GM21515 (cell line): ENCODE data around the gene STARD10.
A peak's percentile ranks its signal among the peaks of the same experiment; 100 is the strongest.
"Not testable (repeated sequence)": the region's sequence is repeated elsewhere in the genome, so short reads cannot be mapped to it uniquely, and the experiment has no call there.

Source experiments
- ATAC-seq: cut with Tn5 transposase; IDR thresholded peaks from one replicate; pipeline ENCODE4 v1.9.1; 2021; ENCODE audit not compliant: unreplicated experiment

STARD10 gene, protein sequence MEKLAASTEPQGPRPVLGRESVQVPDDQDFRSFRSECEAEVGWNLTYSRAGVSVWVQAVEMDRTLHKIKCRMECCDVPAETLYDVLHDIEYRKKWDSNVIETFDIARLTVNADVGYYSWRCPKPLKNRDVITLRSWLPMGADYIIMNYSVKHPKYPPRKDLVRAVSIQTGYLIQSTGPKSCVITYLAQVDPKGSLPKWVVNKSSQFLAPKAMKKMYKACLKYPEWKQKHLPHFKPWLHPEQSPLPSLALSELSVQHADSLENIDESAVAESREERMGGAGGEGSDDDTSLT

DNA sequence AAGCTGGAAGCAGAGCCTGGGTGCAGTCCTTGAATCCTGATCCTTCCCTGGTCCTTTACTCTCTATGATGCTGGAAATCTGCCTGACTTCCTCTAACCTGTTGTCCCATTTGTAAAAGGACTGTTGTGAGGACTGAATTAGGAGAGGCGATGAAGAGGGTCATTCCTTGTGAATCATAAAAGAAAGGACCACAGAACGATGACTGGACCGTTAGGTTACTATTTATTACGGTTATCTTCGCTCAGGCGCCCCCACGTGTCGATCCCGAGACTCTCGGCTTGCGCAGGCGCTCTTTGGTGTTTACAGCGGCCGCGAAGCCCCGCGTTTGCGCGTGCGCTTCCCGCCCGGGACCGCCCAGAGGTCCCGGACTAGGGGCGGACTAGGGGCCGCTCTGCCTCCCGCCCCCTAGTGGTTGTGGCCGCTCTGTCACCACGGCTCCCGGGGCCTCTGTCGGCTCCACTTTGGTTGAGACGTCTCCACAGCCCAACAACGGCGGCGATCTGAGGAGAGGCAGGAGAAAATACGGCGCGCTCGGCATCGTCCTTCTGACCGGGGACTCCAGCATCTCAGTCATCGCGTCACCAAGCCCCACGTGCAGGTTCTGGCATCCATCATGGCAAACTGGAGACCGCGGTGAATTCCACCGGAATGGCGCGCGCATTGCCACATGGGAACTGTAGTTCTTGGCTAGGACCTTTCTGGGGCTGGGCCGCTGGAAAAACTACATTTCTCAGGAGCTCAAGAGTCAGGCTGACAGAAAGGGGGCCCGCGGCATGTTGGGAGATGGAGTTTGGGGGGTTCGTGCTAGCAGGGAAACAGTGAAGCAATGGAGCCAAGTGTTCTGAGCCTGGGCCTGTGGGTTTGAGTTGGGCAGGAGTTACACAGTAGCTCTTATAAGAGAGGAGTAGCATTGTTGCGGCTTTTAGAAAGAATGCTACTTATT lies at the start of gene STARD10:
STARD10 (minus strand) TSS at position 623 of the 943 bp plus-strand sequence. CDS start 12,866 bp downstream, outside the sequence.
- peak; percentile 78 for ATAC-seq

DNA sequence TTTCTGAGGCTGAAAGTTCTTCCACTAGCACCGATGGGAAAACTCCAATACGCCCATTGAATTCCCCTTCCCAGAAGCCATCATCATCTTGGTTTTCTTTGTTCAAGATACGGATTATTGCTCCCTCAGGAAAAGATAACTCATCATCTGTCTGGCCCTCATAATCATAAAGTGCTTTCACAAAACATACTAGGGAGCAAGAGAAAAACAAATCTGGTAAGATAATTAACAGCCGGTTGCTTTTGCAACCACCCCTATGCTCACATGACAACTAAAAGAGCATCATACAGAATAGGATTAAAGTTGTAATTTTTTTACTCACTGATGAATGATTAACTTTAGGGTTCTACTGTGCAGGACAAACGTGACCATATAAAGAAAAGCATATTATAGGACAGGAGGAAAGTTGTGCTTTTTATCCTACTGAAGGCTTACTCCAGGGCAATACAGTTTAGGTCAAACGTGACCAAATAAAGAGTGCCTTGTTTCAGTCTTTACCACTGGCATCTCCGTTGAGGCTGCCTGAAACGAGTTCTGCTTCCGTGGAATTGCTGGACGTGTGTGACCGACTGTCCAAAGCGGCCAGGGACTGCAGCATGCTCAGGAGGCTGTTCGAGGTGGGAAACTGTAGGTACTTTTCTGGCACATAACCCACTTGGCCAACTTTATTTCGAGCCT lies 48.9 kb upstream of the STARD10 start:
- ATAC-seq = no peak

DNA sequence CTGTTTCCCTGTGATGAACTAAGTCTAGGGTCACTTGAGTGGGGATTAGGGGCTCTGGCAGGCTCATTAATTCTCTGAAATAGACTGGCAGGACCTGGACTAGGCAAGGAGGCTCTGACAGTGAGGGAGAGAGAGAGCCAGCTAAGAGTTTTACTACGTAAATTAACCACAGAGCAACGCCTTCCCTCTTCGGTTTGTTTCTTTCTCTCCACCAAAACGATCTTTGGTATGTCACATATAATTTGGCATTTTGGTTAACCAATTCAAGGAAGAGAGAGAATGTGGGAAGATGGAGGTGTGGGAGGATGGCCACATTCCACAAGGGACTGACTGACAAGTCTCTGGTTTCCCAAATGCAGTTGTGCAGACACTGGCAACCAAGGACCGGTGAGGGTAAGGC lies 48.3 kb upstream of the STARD10 start:
- ATAC-seq = no peak

DNA sequence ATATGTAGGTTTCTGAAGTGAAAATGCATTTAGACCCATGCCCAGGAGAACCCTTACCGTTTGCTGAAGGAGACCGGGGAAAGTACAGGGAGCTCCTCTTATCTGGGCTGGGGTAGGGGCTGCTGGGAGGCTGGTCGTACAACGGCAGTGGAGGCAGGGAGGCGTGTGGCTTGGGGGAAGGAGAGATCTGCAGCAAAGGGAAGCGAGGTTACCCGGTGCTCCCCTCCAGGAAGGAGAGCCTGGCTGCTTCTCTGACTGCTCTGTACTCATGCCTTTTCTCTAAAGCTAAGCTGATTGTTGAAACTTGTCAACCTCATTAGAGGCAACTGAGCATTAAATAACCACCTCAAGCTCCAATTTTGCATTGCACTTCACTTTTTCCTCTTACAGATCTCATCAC lies 47.5 kb upstream of the STARD10 start:
- ATAC-seq = no peak

DNA sequence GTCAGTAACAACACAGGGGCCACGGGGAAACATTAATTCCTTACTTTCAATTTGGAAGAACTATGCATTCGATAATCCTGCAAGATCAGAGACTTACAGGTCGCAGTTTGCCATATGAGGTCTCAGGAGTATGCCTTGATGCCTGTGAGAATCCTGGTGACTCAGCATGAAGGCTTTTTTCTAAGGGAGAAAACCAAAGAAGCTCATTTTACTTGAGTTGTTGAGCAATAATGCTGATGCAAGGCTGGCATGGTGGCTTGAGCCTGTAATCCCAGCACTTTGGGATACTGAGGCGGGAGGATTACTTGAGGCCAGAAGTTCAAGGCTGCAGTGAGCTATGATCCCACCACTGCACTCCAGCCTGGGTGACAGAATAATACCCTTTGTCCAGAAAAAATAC lies 46.9 kb upstream of the STARD10 start:
- no peak for ATAC-seq

DNA sequence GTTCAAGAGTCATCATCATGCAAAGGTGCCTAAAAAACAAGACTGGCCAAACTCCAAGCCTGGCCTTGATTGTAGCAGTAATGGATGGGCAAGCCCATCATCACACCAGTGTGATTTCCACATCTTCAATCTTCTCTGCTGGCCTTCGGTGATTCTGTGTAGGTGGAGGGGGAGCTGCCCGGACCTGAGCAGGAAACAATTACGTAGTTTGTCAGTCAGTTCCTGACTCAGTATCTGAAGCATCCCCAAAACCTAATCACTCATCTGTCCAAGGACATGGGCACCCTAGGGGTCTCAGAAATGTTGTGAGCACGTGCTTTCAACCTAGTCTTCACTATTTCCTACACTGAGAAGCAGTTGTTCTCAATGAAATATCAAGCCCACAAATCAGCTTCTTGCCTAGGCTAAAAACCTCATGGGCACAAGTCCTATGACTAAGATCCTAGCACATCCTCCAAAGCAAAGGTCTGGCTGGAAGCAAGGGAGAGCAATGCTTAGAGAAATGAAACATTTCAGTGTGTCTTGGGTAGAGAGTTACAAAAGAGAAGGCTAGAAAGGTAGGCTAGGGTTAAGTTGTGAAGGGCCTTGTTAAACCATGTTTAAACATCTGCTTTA lies 45.0 kb upstream of the STARD10 start:
- ATAC-seq = no peak

DNA sequence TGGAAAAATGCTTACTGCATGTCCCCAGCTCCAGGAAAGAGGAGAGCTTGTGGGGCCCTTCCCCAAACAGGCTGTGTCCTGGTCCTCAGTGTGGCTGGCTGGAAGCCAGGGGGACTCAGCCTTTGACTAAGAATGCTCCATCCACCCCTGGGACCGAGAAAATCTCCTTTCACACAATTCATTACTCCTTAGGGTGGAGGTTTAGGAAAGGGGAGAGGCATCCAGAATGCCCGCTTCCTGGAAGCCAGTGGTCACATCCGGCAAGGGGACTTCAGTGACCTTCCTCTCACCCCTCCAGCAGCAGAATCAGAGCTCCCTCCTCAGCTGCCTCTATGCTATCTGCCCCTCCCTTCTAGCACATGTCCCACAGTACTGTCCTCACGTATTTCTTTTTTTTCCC lies 42.3 kb upstream of the STARD10 start:
- ATAC-seq = no peak

DNA sequence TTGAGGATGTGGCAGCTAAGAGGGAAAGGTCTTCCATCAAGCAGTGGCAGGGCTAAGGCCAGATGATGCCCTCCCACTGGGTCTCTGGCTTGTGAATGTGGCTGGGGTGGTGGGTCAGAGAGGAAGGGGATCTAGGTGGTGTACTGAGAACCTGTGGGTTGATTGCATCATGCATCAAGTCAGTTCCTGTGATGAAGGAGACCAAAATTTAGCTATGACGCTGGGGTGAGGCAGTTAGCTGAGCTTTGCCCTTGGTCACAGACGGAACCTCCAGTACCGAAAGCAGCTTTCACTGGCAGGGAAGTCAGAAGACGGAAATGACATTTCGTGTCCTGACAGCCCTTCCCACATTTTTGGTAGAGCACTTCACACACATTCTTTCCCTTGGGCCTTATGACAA lies 41.1 kb upstream of the STARD10 start:
- ATAC-seq = no peak

DNA sequence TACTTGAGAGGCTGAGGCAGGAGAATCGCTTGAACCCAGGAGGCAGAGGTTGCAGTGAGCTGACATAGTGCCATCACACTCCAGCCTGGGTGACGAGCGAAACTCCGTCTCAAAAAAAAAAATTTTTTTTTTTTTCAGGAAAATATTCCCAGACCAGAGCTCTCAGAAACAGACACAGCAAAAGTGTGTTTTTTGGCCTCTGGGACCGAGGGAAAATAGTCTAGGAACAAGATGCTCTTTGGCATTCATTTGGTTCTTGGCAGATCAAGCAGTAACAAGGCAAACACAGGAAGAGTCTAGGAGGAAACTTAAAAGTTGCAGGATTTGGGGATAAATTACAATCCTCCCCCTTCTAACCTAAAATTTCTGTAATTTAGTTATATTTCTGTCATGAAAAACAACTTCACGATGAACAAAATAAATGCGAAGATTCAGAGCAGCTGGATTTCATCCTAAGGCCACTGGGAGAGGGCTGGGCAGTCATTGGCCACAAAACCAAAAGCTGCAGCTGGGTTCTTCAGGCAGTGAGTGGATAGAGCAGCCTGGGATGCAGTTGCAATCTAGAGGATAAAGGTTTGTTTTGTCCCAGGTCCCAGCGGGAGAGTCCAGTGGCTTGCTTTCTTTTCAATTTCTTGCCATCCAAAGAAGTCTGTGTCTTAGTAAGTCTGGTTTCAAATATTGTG lies 40.1 kb upstream of the STARD10 start:
- ATAC-seq = no peak

DNA sequence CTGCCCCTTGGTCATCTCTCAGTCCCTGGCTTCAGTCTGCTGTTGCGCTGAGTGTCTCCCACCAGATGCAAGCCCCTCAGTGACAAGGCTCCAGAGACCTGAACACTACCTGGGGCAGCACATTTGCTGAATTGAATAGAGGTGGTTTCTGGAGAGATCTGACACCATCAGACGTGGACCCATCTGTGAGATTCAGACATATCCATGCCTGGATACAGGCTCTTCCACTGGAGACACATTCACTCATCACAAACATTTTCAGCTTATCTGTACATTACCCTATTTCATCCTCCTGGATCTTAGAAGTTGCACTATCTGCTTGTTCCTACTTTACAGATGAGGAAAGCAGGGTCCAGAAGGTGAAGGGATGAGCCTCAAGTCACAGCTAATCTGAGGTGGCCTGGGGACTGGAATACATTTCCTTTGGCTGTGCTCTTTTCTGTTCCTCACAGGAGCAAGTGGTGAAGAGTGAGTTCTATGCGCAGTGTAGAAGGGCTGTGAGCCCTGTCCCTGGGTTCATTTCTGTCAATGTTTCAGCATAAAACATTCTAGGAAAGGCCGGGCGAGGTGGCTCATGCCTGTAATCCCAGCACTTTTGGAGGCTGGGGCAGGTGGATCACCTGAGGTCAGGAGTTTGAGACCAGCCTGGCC lies 39.4 kb upstream of the STARD10 start:
- no peak for ATAC-seq

DNA sequence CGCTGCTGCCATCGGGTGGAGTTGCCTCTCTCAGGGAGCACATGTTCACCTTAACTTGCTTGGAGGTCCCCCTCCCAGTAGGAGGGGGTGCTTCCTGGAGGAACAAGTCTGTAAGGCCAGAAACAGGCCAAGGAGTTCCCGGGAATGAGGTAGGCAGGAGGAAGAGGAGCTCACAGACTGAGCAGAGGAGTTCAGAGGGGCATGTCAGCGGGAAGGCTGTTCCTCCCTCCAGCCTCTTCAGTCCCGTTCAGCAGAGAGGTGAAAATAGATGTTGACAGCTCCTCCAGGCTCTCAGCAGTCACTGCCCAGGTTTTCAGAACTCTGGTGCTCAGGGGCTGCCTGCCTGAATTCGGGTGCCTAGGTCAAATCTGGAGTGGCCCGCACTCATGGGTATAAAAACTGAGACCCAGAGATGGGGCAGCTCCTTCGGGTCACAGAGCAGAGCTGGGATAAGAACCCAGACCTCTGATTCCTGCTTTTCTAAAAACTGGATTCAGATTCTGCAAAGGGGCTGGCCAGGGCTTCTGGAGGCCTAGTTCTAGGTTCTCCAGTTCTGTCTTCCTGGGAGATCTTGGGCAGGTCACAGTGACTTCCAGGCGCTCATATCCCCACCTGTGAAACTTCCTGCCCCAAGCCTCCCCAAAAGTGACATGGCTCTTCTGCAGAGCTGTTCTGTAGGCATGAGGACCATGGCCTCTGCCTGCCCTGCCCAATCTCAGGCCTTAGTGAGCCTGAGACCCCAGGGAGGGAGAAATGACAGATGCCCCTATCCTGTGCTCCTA lies 38.6 kb upstream of the STARD10 start:
- no peak for ATAC-seq

DNA sequence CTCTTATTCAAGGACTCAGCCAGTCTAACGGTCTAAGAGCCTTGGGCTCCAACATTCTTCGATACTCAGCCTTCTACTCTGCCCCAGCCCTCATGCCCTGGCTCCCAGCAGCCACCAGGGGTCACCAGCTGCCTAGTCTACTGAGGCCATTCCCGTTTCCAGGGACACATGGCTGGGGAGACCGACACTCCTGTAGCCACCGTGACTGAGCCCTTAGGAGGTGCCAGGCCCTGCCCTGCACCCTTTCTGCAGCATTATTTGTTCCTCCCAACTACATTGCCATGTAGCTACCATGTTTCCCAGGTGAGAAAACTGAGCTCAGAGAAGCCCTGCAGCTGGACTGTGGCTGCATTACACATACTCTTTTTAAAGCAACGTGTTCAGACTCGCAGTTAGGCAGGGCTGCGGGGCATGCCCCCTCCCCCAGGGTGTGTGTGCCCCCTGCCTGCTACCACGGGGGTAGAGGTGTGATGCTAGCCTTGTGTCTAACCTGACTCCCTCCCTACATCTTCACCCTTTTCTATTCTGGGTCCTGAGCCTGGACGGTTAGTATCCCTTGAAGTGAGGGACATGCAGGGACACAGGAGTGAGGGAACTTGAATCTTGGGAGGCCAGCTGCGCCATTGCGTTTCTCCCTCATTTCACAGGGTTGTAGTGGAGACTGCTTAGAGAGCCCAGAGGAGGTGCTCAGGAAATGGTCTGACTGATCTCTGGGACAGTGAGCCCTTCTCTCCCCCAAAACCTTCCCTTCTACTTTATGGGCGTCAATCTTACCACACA lies 37.9 kb upstream of the STARD10 start:
- ATAC-seq = no peak

DNA sequence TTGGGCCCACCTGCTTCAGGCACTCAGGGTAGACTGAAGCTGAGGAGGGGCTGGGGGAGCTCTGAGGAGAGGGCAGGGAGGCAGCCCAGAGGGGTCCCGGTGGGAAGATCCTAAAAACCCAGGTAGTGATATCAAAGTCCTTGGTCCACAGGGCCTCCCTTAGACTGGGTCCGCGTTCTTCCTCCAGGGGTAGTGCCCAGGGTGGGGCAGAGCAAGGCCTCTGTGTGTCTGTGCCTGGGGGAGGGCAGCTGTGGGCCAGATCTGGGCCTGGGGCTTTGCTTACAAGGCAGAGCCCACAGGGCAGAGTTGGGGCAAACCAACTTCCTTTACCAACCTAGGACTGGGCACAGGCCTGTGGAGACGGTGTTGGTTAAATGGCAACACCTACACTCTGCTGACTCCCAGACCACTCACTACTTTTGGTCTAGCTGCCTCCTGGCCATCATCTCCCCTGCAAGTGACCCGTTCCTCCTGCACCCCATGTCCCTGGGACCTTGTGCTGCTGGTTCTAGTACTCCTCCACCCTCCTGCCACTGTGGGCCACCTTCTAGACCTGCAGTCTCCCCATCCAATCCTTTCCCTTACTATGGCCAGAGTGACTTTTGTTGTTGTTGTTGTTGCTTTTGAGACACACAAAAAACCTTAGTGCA lies 36.2 kb upstream of the STARD10 start:
- ATAC-seq = no peak

DNA sequence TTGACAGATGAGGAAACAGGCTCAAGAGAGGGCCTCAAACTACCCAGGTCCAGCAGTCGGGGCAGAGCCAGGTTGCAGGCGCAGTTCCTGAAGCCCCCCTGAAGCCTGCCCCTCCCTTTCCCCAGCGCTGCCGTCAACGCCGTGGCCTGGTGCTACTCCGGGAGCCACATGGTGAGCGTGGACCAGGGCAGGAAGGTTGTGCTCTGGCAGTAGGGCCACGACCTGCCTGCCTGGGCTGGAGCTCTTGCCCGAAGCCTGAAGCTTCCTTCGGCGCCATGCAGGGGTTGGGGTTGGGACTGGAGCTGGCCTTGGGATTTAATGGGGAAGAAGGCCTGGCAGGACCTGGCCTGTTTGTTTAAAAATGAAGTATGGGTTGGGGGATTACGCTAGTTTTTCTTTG lies 35.3 kb upstream of the STARD10 start:
- no peak for ATAC-seq

DNA sequence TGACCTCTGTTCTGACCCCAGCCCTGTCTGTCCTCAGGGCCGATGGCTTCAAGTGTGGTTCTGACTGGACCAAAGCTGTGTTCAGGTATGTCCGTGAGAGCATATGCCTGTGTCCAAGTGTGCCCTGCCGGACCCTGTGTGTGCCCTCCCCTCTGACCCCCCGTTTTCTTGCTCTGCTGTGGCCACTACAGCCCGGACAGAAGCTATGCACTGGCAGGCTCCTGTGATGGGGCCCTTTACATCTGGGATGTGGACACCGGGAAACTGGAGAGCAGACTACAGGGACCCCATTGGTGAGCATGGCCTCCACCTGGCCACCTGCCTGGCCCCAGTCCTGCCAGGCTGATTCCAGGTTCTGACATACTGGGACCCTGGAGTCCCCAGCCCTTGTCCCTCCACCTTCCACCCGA lies 34.9 kb upstream of the STARD10 start:
- ATAC-seq = no peak

DNA sequence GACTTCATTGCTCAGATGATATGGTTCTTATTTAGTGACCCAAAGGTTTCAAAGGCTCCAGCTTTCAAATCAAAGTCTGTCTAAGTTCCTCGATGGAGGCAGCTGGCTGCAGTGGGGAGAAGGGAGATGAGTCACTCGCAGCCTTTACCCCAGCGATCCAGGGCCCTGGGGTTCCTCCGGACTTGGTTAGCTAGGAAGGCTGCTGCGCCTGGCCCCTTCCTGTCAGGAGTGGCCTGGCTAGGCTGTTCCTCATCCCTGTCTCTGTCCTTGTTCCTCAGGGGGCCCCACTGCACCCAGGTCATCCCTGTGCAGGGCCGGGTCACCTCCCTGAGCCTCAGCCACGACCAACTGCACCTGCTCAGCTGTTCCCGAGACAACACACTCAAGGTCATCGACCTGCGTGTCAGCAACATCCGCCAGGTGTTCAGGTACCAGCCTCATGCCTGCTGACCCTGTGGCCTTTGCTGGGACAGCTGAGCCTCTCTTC lies 34.3 kb upstream of the STARD10 start:
- ATAC-seq = no peak

DNA sequence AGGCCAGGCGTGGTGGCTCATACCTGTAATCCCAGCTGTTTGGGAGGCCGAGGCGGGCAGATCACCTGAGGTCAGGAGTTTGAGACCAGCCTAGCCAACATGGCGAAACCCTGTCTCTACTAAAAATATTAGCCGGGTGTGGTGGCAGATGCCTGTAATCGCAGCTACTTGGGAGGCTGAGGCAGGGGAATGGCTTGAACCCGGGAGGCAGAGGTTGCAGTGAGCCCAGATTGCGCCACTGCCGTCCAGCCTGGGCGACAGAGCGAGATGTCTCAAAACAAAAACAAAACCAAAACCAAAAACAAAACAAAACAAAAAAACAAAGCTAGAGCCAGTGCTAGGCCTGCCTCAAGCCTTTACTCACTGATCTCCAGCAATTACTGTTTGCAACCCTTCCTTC lies 33.8 kb upstream of the STARD10 start:
- ATAC-seq = not testable (repeated sequence)

DNA sequence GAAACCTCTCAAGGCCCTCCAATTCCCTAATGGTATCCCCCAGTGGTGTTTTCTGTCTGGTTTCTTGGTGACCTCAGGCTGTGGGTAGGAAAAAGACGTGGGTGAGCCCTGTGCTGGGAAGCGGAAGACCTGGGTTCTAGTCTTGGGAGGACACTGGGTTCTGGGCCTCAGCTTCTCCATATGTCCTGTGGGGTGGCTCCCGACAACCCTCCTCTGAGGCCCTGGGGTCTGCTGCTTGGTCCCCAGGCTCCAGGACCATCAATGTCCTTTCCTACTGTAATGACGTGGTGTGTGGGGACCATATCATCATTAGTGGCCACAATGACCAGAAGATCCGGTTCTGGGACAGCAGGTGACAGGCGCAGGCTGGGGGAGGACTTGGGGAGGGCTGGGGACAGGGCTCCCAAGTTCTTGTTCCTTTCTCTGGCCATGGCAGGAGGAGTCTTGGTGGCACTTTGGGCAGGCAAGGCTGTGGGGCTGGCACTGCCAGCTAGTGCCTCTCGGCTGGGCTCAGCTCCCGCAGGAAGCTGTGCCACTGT lies 33.2 kb upstream of the STARD10 start:
- no peak for ATAC-seq
